ENCODE results near the gene CELF2. TPM values are rescaled to one million over a fixed set of nuclear protein-coding genes. Genes with fewer than 3 reads are reported as not detected.
A peak's percentile ranks its signal among the peaks of the same experiment; 100 is the strongest.

CELF2 gene
- total and polyA plus RNA-seq, 12 donors = 13.0 to 90.9 (median 80.9) TPM

DNA sequence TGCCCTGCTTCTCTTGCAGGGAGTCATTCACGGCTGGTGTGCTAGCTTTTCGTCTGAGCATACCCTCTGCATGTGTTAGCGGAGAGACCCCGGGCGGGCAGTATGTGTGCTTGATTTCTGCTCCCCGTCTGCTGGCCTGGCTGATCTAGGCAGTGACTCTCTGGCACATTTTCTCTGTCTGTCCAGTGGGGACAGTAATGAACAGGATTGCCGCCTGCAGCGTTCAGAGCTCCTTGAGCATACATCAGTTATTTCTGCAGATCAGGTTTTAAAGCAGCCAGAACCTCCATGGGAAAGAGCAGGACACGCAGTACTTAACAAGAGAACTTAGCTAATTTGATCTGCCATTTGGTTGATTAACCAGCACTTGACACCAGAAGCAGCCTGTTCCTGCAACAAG, 242.5 kb downstream of the CELF2 start:
- H3K36me3 ChIP-seq = peaks cover 0 to 98% (median 9%) of the 10 kb centered on the region in 9 donors
- peak overlapping the region in 3 of 10 donors; percentile 8 to 23 (median 17) for H3K27ac ChIP-seq
- intact Hi-C loops (cut with DNase I) = loop anchor here in 5 of 10 donors (5.0 to 10.0 kb wide), 9 partner anchors 63 to 435 kb away; partner anchors contain the start of gene CELF2 (in 1 of the 5)
- WGBS, 2 donors = 67 to 69% methylated on average over 9 of the region's 9 CpGs
- TF ChIP-seq, protein P1, sequence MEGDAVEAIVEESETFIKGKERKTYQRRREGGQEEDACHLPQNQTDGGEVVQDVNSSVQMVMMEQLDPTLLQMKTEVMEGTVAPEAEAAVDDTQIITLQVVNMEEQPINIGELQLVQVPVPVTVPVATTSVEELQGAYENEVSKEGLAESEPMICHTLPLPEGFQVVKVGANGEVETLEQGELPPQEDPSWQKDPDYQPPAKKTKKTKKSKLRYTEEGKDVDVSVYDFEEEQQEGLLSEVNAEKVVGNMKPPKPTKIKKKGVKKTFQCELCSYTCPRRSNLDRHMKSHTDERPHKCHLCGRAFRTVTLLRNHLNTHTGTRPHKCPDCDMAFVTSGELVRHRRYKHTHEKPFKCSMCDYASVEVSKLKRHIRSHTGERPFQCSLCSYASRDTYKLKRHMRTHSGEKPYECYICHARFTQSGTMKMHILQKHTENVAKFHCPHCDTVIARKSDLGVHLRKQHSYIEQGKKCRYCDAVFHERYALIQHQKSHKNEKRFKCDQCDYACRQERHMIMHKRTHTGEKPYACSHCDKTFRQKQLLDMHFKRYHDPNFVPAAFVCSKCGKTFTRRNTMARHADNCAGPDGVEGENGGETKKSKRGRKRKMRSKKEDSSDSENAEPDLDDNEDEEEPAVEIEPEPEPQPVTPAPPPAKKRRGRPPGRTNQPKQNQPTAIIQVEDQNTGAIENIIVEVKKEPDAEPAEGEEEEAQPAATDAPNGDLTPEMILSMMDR (IDR thresholded peaks at IDR 0.05) = peak in 1 of 9 donors; percentile 18
- H3K9me3 ChIP-seq = no peaks in the 10 kb centered on the region
- H3K4me1 ChIP-seq = peaks cover 3 to 86% (median 62%) of the 10 kb centered on the region in 9 donors
- ATAC-seq (peak in 1 of 8 donors; percentile 40), DNase-seq (no peak)
- H3K4me3 ChIP-seq = no peak overlapping the region
- no peaks in the 10 kb centered on the region for H3K27me3 ChIP-seq

DNA sequence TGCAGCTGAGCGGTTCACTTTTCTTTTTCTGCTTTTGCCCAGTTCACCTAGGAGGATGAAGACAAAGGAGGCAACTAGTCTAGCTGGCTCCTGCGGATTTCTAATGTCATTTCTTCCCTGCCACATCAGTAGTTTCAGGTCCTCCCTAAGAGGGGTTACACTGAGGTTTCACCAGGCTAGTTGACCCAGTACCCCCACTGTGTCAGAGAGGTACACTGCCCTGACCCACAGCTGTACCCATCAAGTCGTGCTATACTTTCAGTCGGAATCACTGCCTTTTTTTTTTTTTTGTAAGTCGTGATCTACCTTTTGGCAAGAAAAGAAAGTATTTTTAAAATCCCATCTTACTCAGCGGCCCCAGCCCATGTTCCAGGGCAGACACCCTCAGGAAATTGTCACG, 243.5 kb downstream of the CELF2 start:
- Histone ChIP-seq H3K36me3 (peaks cover 0 to 92% (median 9%) of the 10 kb centered on the region in 9 donors), H3K27me3 (no peaks in the 10 kb centered on the region), H3K4me3 (no peak overlapping the region), H3K9me3 (no peaks in the 10 kb centered on the region), H3K4me1 (peaks cover 3 to 86% (median 61%) of the 10 kb centered on the region in 9 donors), H3K27ac (peak overlapping the region in 7 of 10 donors; percentile 36 to 78 (median 74))
- WGBS, 2 donors = 77 to 85% methylated on average over 7 of the region's 7 CpGs
- intact Hi-C loops (cut with DNase I) = loop anchor here in 5 of 10 donors (5.0 to 10.0 kb wide), 9 partner anchors 64 to 436 kb away; partner anchors contain the start of gene CELF2 (in 1 of the 5)
- DNase-seq (no peak), ATAC-seq (peak in 1 of 8 donors; percentile 56)
- TF ChIP-seq, protein P1 (IDR thresholded peaks at IDR 0.05) = no peak

DNA sequence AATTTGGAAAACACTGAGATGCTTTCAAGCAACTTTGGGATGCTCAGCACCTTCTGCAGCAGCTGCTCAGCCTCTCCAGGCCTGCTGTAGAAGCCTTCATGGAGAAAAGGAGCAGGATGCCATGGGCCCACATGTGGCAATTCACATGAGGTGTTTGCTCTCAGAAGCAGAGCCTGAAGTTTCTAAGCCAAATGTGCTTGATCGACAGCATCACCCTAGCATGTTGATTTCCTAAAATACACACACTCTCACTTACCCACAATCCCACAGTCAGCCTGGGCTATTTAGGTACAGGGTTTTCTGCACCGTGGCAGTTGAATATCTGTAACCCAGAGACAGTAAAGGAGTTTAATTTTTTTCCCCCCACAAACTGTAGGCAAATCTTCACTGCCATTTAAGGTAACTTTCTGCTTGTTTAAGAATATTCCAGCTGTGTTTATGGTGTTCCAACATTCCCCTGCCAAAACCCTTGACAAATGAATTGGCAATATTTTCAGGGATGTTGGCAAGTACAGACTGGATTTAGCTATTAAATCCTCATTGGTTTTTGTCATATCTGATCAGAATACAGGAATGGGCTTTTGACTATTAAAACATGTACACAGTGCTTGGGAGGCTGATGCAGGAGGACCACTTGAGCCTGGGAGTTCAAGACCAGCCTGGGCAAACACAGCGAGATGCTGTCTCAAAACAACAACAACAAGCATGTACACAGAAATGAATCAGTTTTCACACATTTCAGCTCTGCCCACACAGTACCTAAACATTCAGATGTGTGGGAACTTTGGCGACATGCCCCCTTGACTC, 244.2 kb downstream of the CELF2 start:
- Histone ChIP-seq H3K4me3 (no peak overlapping the region), H3K36me3 (peaks cover 0 to 92% (median 9%) of the 10 kb centered on the region in 9 donors), H3K27ac (peak overlapping the region; percentile 28 to 78 (median 68)), H3K27me3 (no peaks in the 10 kb centered on the region), H3K4me1 (peaks cover 3 to 86% (median 66%) of the 10 kb centered on the region in 9 donors), H3K9me3 (no peaks in the 10 kb centered on the region)
- intact Hi-C loops (cut with DNase I) = loop anchor here in 5 of 10 donors (5.0 to 10.0 kb wide), 9 partner anchors 65 to 437 kb away; partner anchors contain the start of gene CELF2 (in 1 of the 5)
- 47 to 56% methylated on average over 4 of the region's 4 CpGs for WGBS, 2 donors
- ATAC-seq (peak; percentile 67 to 93 (median 88)), DNase-seq (peak in 1 of 2 donors; percentile 41)
- TF ChIP-seq, protein P1 (IDR thresholded peaks at IDR 0.05) = no peak
